Osteoblast (primary cell): ENCODE measurements around the gene ARMC6. TPM values are rescaled to one million over a fixed set of nuclear protein-coding genes. Genes with fewer than 3 reads are reported as not detected.
A peak's percentile ranks its signal among the peaks of the same experiment; 100 is the strongest.

Experiments
- DNase-seq: peaks from one replicate; pipeline ENCODE4 v3.0.0; 2011; ENCODE audit warnings: low spot score, mixed read lengths; ENCODE audit not compliant: insufficient read length; ENCODE audit errors: missing footprints
- H2AFZ ChIP-seq: 2 replicates; pipeline ENCODE4 v1.6.0; 2011; ENCODE audit warnings: mild to moderate bottlenecking, low read length
- H3K27ac ChIP-seq: 2 replicates; pipeline ENCODE4 v1.5.1; 2011; ENCODE audit warnings: mild to moderate bottlenecking, low read depth, low read length, moderate library complexity
- H3K27me3 ChIP-seq: 2 replicates; pipeline ENCODE4 v1.6.0; 2012; ENCODE audit warnings: mild to moderate bottlenecking, control low read depth, inconsistent platforms, low read length, moderate library complexity; ENCODE audit not compliant: insufficient read depth
- H3K36me3 ChIP-seq: 2 replicates; pipeline ENCODE4 v1.5.1; 2011; ENCODE audit warnings: mild to moderate bottlenecking, low read length, control low read depth, moderate library complexity; ENCODE audit not compliant: insufficient read depth
- H3K4me1 ChIP-seq: 2 replicates; pipeline ENCODE4 v1.5.1; 2011; ENCODE audit warnings: mild to moderate bottlenecking, low read length, control low read depth, moderate library complexity; ENCODE audit not compliant: insufficient read depth
- H3K4me2 ChIP-seq: 2 replicates; pipeline ENCODE4 v1.6.0; 2011; ENCODE audit warnings: mild to moderate bottlenecking, low read length; ENCODE audit not compliant: insufficient read depth
- H3K4me3 ChIP-seq: fragments of 200-600 bp; sonication (generic); 3 replicates; pipeline ENCODE4 v1.5.1; 2012; ENCODE audit warnings: mild to moderate bottlenecking, low read length, inconsistent platforms; ENCODE audit not compliant: insufficient read depth
- H3K79me2 ChIP-seq: 2 replicates; pipeline ENCODE4 v1.6.0; 2012; ENCODE audit warnings: mild to moderate bottlenecking, low read length, control low read depth, inconsistent platforms; ENCODE audit not compliant: insufficient read depth
- H3K9me3 ChIP-seq: 2 replicates; pipeline ENCODE4 v1.5.1; 2011; ENCODE audit warnings: low read depth, low read length, control low read depth
- H4K20me1 ChIP-seq: 2 replicates; pipeline ENCODE4 v1.6.0; 2012; ENCODE audit warnings: mild to moderate bottlenecking, low read length, control low read depth; ENCODE audit not compliant: insufficient read depth
- CTCF ChIP-seq: IDR thresholded peaks from 2 replicates; pipeline ENCODE4 v1.5.1; 2011; ENCODE audit warnings: mild to moderate bottlenecking, low read depth, low read length, moderate library complexity; ENCODE audit errors: extremely low read depth
- total RNA-seq: library from RNA; depleted of rRNA; stranded (reverse); fragments of >200 nt; gene quantifications from 2 replicates; pipeline ENCODE4 v1.2.3, GENCODE V29; 2012

Gene ARMC6
- total RNA-seq, 1 donor, result 38.4 TPM

- no peak overlapping the region for H2AFZ ChIP-seq
- no peak overlapping the region for H3K4me3 ChIP-seq
- no peaks in the 10 kb centered on the region for H3K9me3 ChIP-seq
- no peaks in the 10 kb centered on the region for H3K27me3 ChIP-seq
- H4K20me1 ChIP-seq, result peaks cover 13% of the 10 kb centered on the region
- no peak for TF ChIP-seq CTCF
- H3K79me2 ChIP-seq, result no peaks in the 10 kb centered on the region
- H3K4me1 ChIP-seq, result no peaks in the 10 kb centered on the region
- DNase-seq, result no peak
- no peak overlapping the region for H3K4me2 ChIP-seq
- no peaks in the 10 kb centered on the region for H3K36me3 ChIP-seq
- no peak overlapping the region for H3K27ac ChIP-seq
Observed at GRCh38 chr19:19071897-19072296, 38.5 kb downstream of the ARMC6 start.

GRCh38 chr19:19074196-19074882, 40.9 kb downstream of the ARMC6 start:
- no peaks in the 10 kb centered on the region for H3K36me3 ChIP-seq
- H3K27me3 ChIP-seq, result no peaks in the 10 kb centered on the region
- no peaks in the 10 kb centered on the region for H3K79me2 ChIP-seq
- H3K4me2 ChIP-seq, result no peak overlapping the region
- no peak for DNase-seq
- H3K27ac ChIP-seq, result no peak overlapping the region
- no peaks in the 10 kb centered on the region for H3K4me1 ChIP-seq
- no peak for TF ChIP-seq CTCF
- H3K9me3 ChIP-seq, result no peaks in the 10 kb centered on the region
- no peak overlapping the region for H2AFZ ChIP-seq
- peaks cover 13% of the 10 kb centered on the region for H4K20me1 ChIP-seq
- H3K4me3 ChIP-seq, result no peak overlapping the region

GRCh38 chr19:19075126-19075525, 41.7 kb downstream of the ARMC6 start:
- TF ChIP-seq CTCF, result no peak

GRCh38 chr19:19076476-19076875, 43.1 kb downstream of the ARMC6 start:
- no peaks in the 10 kb centered on the region for H3K4me1 ChIP-seq
- H3K27me3 ChIP-seq, result no peaks in the 10 kb centered on the region
- H3K36me3 ChIP-seq, result no peaks in the 10 kb centered on the region
- H3K4me2 ChIP-seq, result no peak overlapping the region
- H3K27ac ChIP-seq, result no peak overlapping the region
- no peak overlapping the region for H2AFZ ChIP-seq
- H3K79me2 ChIP-seq, result no peaks in the 10 kb centered on the region
- H3K4me3 ChIP-seq, result no peak overlapping the region
- TF ChIP-seq CTCF, result no peak
- peaks cover 15% of the 10 kb centered on the region for H4K20me1 ChIP-seq
- H3K9me3 ChIP-seq, result no peaks in the 10 kb centered on the region
- DNase-seq, result no peak

More at GRCh38 chr19:19075126-19075525, 41.7 kb downstream of the ARMC6 start:
- H3K4me3 ChIP-seq, result no peak overlapping the region
- no peak overlapping the region for H3K4me2 ChIP-seq
- no peaks in the 10 kb centered on the region for H3K36me3 ChIP-seq
- H3K9me3 ChIP-seq, result no peaks in the 10 kb centered on the region
- no peaks in the 10 kb centered on the region for H3K27me3 ChIP-seq
- no peak overlapping the region for H2AFZ ChIP-seq
- H4K20me1 ChIP-seq, result peaks cover 13% of the 10 kb centered on the region
- H3K79me2 ChIP-seq, result no peaks in the 10 kb centered on the region
- H3K27ac ChIP-seq, result no peak overlapping the region
- DNase-seq, result peak; percentile 19
- no peaks in the 10 kb centered on the region for H3K4me1 ChIP-seq
